Glomerular endothelial cell (primary cell): ENCODE data around the gene FBXL20. TPM values are rescaled to one million over a fixed set of nuclear protein-coding genes. Genes with fewer than 3 reads are reported as not detected.

Experiments
- DNase-seq: peaks from one replicate; pipeline ENCODE4 v3.0.0-alpha.2; 2011; ENCODE audit warnings: low read depth, low spot score; ENCODE audit errors: extremely low read depth
- total RNA-seq: library from RNA; depleted of rRNA; stranded (reverse); fragments of >200 nt; gene quantifications from 2 replicates; pipeline ENCODE4 v1.2.3, GENCODE V29; 2015

The FBXL20 gene
- total RNA-seq, 1 donor from 2014 or later = 14.0 TPM

DNA sequence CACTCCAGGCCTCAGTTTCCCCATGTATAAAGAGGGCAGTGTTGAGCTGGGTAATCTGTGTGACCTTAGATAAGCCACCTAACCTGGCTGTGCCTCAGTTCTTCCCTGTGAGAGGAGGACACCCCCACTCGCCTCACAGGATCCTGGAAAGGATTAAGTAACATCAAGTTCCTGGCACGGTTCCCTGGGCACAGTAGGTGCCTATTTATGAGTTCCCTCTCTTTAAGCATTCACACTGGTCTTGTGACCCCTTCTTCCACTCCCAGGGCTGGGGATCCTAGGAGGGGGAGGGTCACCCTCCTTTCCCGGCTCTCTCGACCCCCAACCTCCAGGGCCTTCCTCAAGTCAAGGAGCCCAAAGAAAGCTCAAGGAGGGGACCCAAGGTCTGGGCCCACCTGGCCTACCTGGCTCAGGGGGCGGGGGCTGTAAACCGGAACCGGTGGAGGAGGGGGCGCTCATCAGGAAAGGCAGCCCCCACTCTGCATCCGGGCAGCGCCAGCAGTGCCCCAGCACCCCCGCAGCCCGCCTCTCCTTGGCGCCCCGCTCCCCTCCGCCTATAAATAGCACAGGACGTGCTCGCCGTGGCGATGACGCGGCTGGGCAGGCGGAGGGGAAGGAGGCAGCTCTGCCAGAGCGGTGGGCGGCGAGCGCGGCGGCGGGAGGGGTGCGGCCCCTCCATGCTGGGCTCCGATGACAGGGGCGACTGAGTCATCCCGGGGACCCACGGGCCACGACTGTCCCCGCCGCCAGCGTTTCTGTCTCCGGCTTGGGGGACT, 191.9 kb downstream of the FBXL20 start:
- no peak for DNase-seq

DNA sequence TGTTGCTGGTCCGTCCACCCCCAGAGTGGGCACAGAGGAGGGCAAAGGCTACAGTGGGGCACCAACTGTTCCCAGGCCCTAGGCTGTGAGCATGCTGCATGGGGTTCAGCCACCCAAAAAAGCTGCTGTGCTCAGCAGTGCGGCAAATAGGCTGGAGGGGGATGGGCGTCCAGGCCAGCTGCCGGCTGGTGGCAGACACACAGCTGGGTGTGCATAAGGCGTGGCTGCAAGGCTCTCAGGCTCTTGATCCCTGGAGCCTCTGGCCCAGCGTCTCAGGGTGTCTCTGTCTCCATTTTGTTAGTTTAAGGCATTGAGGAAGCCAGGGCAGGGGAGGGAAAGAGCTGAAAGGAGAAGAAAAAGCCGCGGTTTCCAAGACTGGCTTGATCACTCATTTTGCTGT, 192.5 kb downstream of the FBXL20 start:
- no peak for DNase-seq

DNA sequence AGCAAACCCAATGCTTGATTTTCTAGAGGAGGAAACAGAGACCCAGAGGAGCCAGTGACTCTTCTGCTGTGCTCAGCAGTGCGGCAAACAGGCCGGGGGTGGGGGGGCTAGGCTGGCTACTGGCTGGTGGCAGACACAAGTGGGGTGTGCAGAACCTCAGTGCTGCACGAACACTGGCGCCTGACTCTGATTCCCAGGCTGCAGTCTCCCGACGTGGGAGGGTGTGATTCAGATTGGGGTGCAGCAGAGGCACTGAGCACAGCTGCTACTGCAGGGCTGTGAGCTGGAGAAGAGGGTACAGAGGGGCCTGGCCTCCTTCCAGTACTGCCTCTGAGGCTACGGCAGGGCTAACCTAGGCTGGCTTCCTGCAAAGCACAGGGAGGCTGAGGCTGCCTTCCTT, 193.3 kb downstream of the FBXL20 start:
- no peak for DNase-seq

DNA sequence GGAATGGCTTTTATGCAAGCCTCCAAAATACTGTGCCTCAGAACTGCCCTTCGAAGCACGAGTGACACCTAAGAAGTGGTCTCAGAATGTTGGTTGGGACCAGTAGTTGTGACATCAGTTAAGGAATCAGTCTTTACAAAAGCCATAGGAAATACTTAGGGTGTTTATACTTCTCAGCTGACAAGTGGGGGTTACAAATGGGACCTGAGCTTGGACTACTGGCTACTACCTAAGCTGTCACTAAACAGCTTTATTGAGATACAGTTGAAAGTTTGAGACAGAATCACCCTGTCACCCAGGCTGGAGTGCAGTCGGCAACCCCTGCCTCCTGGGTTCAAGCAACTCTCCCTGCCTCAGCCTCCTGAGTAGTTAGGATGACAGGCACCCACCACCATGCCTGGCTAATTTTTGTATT, 196.3 kb downstream of the FBXL20 start:
- no peak for DNase-seq

DNA sequence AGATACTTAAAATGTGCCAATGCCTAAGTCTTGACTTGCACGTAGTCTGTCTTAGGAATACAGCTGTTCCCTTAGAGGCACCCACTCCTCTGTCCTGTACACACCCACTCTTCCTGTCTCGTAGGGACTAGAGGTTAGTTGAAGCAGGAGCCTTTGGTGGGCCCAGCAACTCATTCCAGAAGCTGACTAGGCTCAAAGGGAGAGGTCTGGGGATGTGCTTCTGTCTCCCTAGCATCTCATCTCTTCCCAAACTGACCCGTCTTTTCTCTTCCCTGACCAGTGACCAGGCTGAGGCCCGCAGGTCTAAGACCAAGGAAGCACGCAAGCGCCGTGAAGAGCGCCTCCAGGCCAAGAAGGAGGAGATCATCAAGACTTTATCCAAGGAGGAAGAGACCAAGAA, 197.2 kb downstream of the FBXL20 start:
- DNase-seq = no peak

Other genes starting within 250 kb of the FBXL20 start
- 0.06 TPM in 1 of 2 replicates, not detected in the other for gene PLXDC1, start 250.0 kb downstream of the FBXL20 start, total RNA-seq
- gene ARL5C, start 235.5 kb downstream of the FBXL20 start, total RNA-seq = not detected in 2 replicates
- 4.4 and 6.6 TPM in 2 replicates for gene CACNB1, start 204.0 kb downstream of the FBXL20 start, total RNA-seq
- gene RPL19, start 201.3 kb downstream of the FBXL20 start, total RNA-seq = 1,721 and 2,282 TPM in 2 replicates
- not detected in 2 replicates for gene STAC2, start 175.7 kb downstream of the FBXL20 start, total RNA-seq
- gene MED1, start 49.6 kb upstream of the FBXL20 start, total RNA-seq = 22.7 and 27.9 TPM in 2 replicates
- 31.0 and 40.9 TPM in 2 replicates for gene CDK12, start 59.9 kb upstream of the FBXL20 start, total RNA-seq
- not detected in 2 replicates for gene NEUROD2, start 206.3 kb upstream of the FBXL20 start, total RNA-seq
- not detected in 2 replicates for gene PPP1R1B, start 225.3 kb upstream of the FBXL20 start, total RNA-seq
- gene STARD3, start 235.5 kb upstream of the FBXL20 start, total RNA-seq = 31.4 and 50.2 TPM in 2 replicates